GM12873 (cell line): ENCODE measurements around the gene IQGAP2.

Experiments used
- TF ChIP-seq, protein P1 (sequence below): IDR thresholded peaks from 2 replicates; pipeline ENCODE4 v1.5.1; 2012; ENCODE audit warnings: low read depth, mild to moderate bottlenecking, moderate library complexity, low read length, control low read depth; ENCODE audit not compliant: insufficient read depth; ENCODE audit errors: missing control alignments

Gene IQGAP2

GRCh38 chr5:76458486-76458830 is 55.4 kb downstream of the IQGAP2 start:
- TF ChIP-seq, protein P1, sequence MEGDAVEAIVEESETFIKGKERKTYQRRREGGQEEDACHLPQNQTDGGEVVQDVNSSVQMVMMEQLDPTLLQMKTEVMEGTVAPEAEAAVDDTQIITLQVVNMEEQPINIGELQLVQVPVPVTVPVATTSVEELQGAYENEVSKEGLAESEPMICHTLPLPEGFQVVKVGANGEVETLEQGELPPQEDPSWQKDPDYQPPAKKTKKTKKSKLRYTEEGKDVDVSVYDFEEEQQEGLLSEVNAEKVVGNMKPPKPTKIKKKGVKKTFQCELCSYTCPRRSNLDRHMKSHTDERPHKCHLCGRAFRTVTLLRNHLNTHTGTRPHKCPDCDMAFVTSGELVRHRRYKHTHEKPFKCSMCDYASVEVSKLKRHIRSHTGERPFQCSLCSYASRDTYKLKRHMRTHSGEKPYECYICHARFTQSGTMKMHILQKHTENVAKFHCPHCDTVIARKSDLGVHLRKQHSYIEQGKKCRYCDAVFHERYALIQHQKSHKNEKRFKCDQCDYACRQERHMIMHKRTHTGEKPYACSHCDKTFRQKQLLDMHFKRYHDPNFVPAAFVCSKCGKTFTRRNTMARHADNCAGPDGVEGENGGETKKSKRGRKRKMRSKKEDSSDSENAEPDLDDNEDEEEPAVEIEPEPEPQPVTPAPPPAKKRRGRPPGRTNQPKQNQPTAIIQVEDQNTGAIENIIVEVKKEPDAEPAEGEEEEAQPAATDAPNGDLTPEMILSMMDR = no peak

DNA sequence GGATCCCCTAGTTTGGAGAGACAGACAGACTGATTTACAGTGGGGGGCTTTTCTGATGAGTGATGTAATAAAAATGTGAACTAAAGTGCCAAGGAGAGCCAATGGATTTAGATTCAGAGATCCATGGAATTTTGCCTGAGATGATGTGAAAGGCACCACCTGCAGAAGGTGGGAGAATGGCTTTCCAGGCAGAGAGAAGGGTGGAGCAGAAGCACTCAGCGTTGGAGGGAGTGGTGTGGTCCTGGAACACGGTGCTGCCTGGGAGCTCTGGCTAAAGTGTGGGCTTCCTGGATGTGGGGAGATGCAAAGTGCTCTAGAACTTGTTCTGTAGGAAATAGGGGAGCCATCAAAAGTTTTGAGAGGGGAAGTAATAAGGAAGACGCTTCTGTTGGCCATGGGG is 57.0 kb downstream of the IQGAP2 start:
- TF ChIP-seq, protein P1 = no peak

- TF ChIP-seq, protein P1 = no peak
Measured at GRCh38 chr5:76462097-76462667, 59.1 kb downstream of the IQGAP2 start.

DNA sequence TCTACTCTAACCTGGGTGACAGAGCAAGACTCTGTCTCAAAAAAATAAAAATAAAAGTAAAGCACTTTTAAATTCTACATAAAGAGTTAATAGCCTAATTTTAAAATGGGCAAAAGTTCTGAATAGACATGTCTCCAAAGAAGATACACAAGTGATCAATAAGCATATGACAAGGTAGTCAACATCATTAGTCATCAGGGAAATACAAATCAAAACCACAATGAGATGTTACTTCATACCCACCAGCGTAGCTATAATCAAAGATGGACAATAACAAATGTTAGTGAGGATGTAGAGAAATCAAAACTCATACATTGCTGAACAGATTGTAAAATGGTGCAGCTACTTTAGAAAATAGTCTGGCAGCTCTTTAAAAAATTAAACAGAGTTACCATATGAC is 64.1 kb downstream of the IQGAP2 start:
- TF ChIP-seq, protein P1 = no peak

GRCh38 chr5:76468635-76469425 is 65.7 kb downstream of the IQGAP2 start:
- TF ChIP-seq, protein P1 = no peak

DNA sequence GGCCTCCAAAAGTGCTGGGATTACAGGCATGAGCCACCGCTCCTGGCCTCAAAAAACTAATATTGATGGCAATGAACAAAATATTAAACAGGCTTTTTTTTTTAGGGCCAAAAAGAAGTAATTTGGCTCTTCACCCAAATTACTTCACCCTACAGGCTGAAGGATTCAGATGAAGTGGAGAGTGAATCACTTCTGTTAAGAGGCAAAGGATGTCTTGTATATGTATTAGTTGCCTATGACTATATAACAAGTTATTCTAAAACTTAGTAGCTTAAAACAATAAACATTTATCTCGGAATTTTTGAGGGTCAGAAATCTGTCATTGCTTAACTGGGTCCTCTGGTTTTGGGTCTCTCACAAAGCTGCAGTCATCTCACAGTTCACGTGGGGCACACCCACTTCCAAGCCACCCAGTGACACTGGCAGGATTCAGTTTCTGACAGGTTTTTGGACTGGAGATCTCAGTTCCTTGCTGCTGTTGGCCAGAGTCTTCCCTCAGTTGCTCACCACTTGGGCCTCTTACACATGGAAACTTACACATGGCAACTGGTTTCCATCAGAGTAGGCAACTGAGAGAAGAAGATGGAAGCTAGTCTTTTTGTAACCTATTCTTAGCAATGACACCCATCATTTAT is 66.7 kb downstream of the IQGAP2 start:
- TF ChIP-seq, protein P1 = no peak

GRCh38 chr5:76470976-76471375 is 67.9 kb downstream of the IQGAP2 start:
- TF ChIP-seq, protein P1 = no peak
